GM19238 (cell line): Measurements from ENCODE around the gene PFKFB4.
"Not testable (repeated sequence)": the region's sequence is repeated elsewhere in the genome, so short reads cannot be mapped to it uniquely, and the experiment has no call there.

Experiments
- DNase-seq: peaks from one replicate; pipeline ENCODE4 v3.0.0; 2011; ENCODE audit warnings: low spot score; ENCODE audit not compliant: insufficient read length

PFKFB4 gene

GRCh38 chr3:48561045-48561736 is 4.6 kb upstream of the PFKFB4 start:
- no peak for DNase-seq

- no peak for DNase-seq
Measured at GRCh38 chr3:48560648-48561018, 4.0 kb upstream of the PFKFB4 start.

- DNase-seq, result no peak
Measured at GRCh38 chr3:48558493-48559134, 2.0 kb upstream of the PFKFB4 start.

- DNase-seq, result no peak
Measured at GRCh38 chr3:48555949-48556795, 431 bp downstream of the PFKFB4 start.

- DNase-seq, result no peak
Measured at GRCh38 chr3:48555231-48555948, 1.2 kb downstream of the PFKFB4 start.

- no peak for DNase-seq
Measured at GRCh38 chr3:48553886-48554845, 2.4 kb downstream of the PFKFB4 start.

GRCh38 chr3:48553361-48553760 is 3.2 kb downstream of the PFKFB4 start:
- no peak for DNase-seq

- no peak for DNase-seq
Measured at GRCh38 chr3:48552111-48552951, 4.3 kb downstream of the PFKFB4 start.

GRCh38 chr3:48551651-48552050 is 5.0 kb downstream of the PFKFB4 start:
- DNase-seq, result not testable (repeated sequence)

GRCh38 chr3:48548729-48549705 is 7.6 kb downstream of the PFKFB4 start:
- peak; percentile 78 for DNase-seq

GRCh38 chr3:48548126-48548525 is 8.5 kb downstream of the PFKFB4 start:
- DNase-seq, result no peak

GRCh38 chr3:48546203-48546829 is 10.3 kb downstream of the PFKFB4 start:
- DNase-seq, result no peak

GRCh38 chr3:48544141-48544540 is 12.5 kb downstream of the PFKFB4 start:
- DNase-seq, result no peak

- no peak for DNase-seq
Measured at GRCh38 chr3:48543271-48543866, 13.2 kb downstream of the PFKFB4 start.

- DNase-seq, result no peak
Measured at GRCh38 chr3:48538451-48538850, 18.2 kb downstream of the PFKFB4 start.

GRCh38 chr3:48536785-48537184 is 19.8 kb downstream of the PFKFB4 start:
- no peak for DNase-seq

GRCh38 chr3:48536116-48536515 is 20.5 kb downstream of the PFKFB4 start:
- no peak for DNase-seq

- no peak for DNase-seq
Measured at GRCh38 chr3:48535578-48535977, 21.0 kb downstream of the PFKFB4 start.
